Transverse colon (tissue), 4 donors: ENCODE data around the gene LMX1B. TPM values are rescaled to one million over a fixed set of nuclear protein-coding genes. Genes with fewer than 3 reads are reported as not detected.
A peak's percentile ranks its signal among the peaks of the same experiment; 100 is the strongest.

Source experiments
- DNase-seq: peaks from one replicate; pipeline ENCODE4 v3.0.0-alpha.2; 2019
- H3K27ac ChIP-seq, 4 donors: fragments of 200-600 bp; sonication (generic); 2 replicates each; pipeline ENCODE4 v1.5.1; 2016 to 2018; ENCODE audit warnings: inconsistent platforms in 4 of 4
- H3K27me3 ChIP-seq: fragments of 200-600 bp; sonication (generic); 2 replicates; pipeline ENCODE4 v1.5.1; 2017; ENCODE audit warnings: inconsistent platforms
- H3K36me3 ChIP-seq, 4 donors: fragments of 200-600 bp; sonication (generic); 2 replicates each; pipeline ENCODE4 v1.5.1; 2017 to 2019; ENCODE audit warnings: inconsistent platforms in 4 of 4
- H3K4me1 ChIP-seq, 4 donors: fragments of 200-600 bp; sonication (generic); 2 replicates each; pipeline ENCODE4 v1.5.1; 2017 to 2020; ENCODE audit warnings: inconsistent platforms in 4 of 4
- H3K4me3 ChIP-seq, 4 donors: fragments of 200-600 bp; sonication (generic); 1 replicate in 1 of 4; 2 replicates in 3 of 4; pipeline versions ENCODE4 v1.5.1 to v1.6.1; 2017 to 2019; ENCODE audit warnings: inconsistent platforms in 4 of 4
- H3K9me3 ChIP-seq, 2 donors: fragments of 200-600 bp; sonication (generic); 2 replicates each; pipeline ENCODE4 v1.5.1; 2017 to 2019; ENCODE audit warnings: inconsistent platforms in 2 of 2
- EP300 ChIP-seq: sonication (generic); formaldehyde crosslinking; IDR thresholded peaks from one replicate; pipeline ENCODE4 v1.6.1; 2017; ENCODE audit warnings: antibody characterized with exemption, low read depth
- POLR2A ChIP-seq: fragments of 450-650 bp; IDR thresholded peaks from one replicate; pipeline ENCODE4 v1.6.1; 2016; ENCODE audit warnings: antibody characterized with exemption, mild to moderate bottlenecking, moderate library complexity
- POLR2AphosphoS5 ChIP-seq, 3 donors: sonication (generic); formaldehyde crosslinking; IDR thresholded peaks; one replicate each; pipeline ENCODE4 v1.6.1; 2016; ENCODE audit warnings: antibody characterized with exemption in 3 of 3
- WGBS, 2 donors: methylation state at CpG; one replicate each; pipeline ENCODE4 v1.1.5; 2018; ENCODE audit warnings: low coverage in 1 of 2; 5-methylcytosine and 5-hydroxymethylcytosine counted together
- in situ Hi-C, 4 donors: fragments of 200-750 bp; cut with MboI; loops; one replicate each; pipeline versions ENCODE4 v1.15.0 to v1.15.1; 2017; ENCODE audit warnings: low sequenced_read_pairs in 3 of 4, low pct_ligation_motif_present in 1 of 4, low pct_unique_long_range_greater_than_20kb in 1 of 4
- intact Hi-C: fragments of 100-400 bp; cut with DNase I; formaldehyde crosslinking; loops from one replicate; pipeline ENCODE4 v1.15.1; 2023; ENCODE audit warnings: low total_unique reads
- total RNA-seq, 4 donors: library from RNA; depleted of rRNA; stranded (reverse); fragments of >200 nt; gene quantifications; one replicate each; pipeline ENCODE4 v1.1.0, GENCODE V29; 2016
- TF ChIP-seq, protein P1 (sequence below), 5 experiments: fragments of 200-600 bp in 3 of 5; fragments of 450-650 bp in 2 of 5; sonication (generic) in 3 of 5; IDR thresholded peaks; 1 replicate in 2 of 5; 2 replicates in 3 of 5; pipeline ENCODE4 v1.5.1; 2016 to 2017; ENCODE audit warnings: antibody characterized with exemption in 5 of 5, inconsistent platforms in 3 of 5, mild to moderate bottlenecking in 2 of 5, moderate library complexity in 1 of 5

Gene LMX1B
- total RNA-seq: under 1 TPM in 1 of 4 donors, not detected in 3; 0.64 TPM

DNA sequence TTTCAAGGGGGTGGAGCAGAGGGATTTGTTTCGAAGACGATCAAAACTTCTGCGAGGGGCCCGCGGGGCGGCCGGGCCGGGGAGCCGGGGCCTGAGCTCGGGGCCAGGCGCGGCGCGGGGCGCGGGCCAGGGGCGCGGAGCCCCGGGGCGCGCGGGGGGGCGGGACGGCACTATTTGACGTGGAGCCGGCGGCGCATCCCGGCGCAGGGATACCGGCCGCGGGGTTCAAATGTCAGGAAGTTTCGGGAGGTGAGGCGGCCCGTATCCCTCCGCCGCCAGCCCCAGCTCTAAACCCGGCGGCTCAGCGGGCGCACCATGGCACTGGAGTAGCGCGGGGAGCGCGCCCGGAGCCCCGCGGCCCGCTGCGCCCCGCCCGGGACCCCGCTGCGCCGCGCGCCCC, at the start of gene LMX1B:
LMX1B (plus strand) TSS at position 278 of the 400 bp plus-strand sequence. CDS start 522 bp downstream, outside the sequence.
- 15% methylated on average over 33 of the region's 58 CpGs; no CpG with 5 or more reads in 1 of the 2 donors for WGBS, 2 donors
- no peaks in the 10 kb centered on the region for H3K36me3 ChIP-seq
- TF ChIP-seq EP300 (no peak), POLR2AphosphoS5 (IDR thresholded peaks at IDR 0.05) (no peak), POLR2A (no peak)
- TF ChIP-seq, protein P1, sequence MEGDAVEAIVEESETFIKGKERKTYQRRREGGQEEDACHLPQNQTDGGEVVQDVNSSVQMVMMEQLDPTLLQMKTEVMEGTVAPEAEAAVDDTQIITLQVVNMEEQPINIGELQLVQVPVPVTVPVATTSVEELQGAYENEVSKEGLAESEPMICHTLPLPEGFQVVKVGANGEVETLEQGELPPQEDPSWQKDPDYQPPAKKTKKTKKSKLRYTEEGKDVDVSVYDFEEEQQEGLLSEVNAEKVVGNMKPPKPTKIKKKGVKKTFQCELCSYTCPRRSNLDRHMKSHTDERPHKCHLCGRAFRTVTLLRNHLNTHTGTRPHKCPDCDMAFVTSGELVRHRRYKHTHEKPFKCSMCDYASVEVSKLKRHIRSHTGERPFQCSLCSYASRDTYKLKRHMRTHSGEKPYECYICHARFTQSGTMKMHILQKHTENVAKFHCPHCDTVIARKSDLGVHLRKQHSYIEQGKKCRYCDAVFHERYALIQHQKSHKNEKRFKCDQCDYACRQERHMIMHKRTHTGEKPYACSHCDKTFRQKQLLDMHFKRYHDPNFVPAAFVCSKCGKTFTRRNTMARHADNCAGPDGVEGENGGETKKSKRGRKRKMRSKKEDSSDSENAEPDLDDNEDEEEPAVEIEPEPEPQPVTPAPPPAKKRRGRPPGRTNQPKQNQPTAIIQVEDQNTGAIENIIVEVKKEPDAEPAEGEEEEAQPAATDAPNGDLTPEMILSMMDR (IDR thresholded peaks at IDR 0.05): no peak
- H3K4me3 ChIP-seq: peak within 1 kb of the TSS in 2 of 4 donors; percentile 13 to 37
- no peak within 1 kb of the TSS for H3K27ac ChIP-seq
- in situ Hi-C loops (loop anchor here in 1 of 4 donors (25.0 kb wide), 1 partner anchor 174 kb away; no protein-coding TSS in a partner anchor), intact Hi-C loops (loop anchor here (10.0 kb wide), 1 partner anchor 161 kb away; no protein-coding TSS in a partner anchor)
- DNase-seq: peak; percentile 22
- H3K9me3 ChIP-seq: no peaks in the 10 kb centered on the region
- H3K27me3 ChIP-seq: peaks cover 94% of the 10 kb centered on the region
- peaks cover 6 to 55% (median 33%) of the 10 kb centered on the region in 4 donors for H3K4me1 ChIP-seq

DNA sequence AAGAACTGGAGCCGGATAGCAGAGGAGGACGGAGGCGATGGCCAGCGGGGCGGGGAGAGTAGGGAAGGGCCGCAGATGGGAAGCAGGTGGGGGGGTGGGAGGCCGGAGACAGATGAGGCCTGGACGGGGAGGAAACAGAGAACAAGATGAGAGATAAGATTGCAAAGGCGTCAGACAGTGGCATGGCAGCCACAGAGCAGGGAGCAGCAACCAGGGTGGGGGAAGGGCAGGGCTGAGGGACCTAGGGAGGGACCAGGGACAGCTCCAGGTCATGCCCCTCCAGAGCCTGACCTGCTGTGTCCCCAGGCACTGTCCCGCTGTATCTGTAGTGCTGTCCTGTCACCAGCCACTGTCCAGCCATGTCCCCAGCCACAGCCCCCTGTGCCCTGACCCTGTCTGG, 49.6 kb upstream of the LMX1B start:
- Histone ChIP-seq H3K4me3 (no peak overlapping the region), H3K27me3 (peaks cover 60% of the 10 kb centered on the region), H3K36me3 (no peaks in the 10 kb centered on the region), H3K4me1 (no peaks in the 10 kb centered on the region), H3K9me3 (no peaks in the 10 kb centered on the region), H3K27ac (no peak overlapping the region)
- in situ Hi-C loops: no loop called here
- intact Hi-C loops: no loop called here
- WGBS, 2 donors: 38 to 45% methylated on average over 4 to 10 of the region's 10 CpGs
- DNase-seq: no peak
- TF ChIP-seq, protein P1 (IDR thresholded peaks at IDR 0.05): no peak
- TF ChIP-seq POLR2AphosphoS5 (IDR thresholded peaks at IDR 0.05) (no peak), EP300 (no peak), POLR2A (no peak)

DNA sequence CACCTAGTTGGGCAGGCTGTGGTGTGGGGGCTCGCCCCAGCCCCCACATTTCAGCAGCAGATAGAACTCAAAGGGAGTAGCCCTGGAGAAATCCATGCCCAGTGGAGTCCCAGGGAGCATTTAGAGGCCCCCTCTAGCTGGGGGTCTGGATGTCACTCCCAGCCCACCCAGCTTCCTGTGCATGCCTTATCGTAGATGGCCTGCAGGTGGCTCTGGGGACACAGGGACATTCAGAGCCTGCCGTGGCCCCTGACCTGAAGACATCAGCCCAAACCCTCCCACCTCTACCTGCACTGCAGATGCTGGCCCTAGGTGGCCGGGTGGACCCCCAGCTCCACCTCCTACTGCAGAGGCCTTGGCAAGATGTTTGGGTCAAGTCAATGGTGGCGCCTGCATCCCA, 49.0 kb upstream of the LMX1B start:
- Histone ChIP-seq H3K36me3 (no peaks in the 10 kb centered on the region), H3K27ac (no peak overlapping the region), H3K9me3 (no peaks in the 10 kb centered on the region), H3K4me3 (no peak overlapping the region), H3K27me3 (peaks cover 54% of the 10 kb centered on the region), H3K4me1 (no peaks in the 10 kb centered on the region)
- intact Hi-C loops: no loop called here
- in situ Hi-C loops: no loop called here
- TF ChIP-seq POLR2A (no peak), POLR2AphosphoS5 (IDR thresholded peaks at IDR 0.05) (no peak), EP300 (no peak)
- TF ChIP-seq, protein P1 (IDR thresholded peaks at IDR 0.05): no peak
- DNase-seq: no peak
- 65 to 67% methylated on average over 1 to 4 of the region's 5 CpGs for WGBS, 2 donors

DNA sequence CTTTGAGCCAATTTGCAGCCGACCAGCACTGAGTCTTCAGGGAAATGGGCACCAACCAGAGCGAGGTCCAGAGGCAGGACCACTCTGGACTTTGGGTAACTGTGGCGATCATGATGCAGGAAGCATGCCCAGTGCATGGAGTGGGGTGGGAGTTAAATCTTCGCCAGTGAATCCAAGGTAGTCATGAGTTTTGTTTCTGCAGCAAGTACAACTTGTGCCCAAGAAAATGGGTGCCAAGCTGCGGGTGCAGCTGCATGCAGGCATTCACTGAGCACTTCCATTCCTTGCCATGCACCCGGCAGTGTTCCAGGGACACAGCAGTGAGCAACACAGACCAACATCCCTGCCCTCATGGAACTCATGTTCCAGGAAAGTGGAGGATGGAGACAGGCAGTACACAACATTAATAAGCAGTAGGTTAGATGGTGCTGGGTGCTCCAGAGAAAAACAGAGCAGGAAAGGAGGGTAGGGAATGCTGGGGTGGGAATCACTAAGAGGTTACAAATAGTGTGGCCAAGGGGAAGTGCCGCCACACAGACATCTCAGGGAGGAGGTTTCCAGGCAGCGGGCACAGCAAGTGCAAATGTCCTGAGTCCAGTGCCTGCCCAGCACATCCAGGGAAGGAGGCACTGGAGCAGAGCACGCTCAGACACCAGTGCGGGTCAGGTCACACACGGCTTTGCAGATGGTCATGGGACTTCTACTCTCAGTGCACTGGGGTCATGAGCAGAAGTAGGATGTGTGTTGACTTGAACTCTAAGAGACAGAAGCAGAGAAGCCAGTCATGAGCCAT, 48.2 kb upstream of the LMX1B start:
- in situ Hi-C loops: no loop called here
- DNase-seq: no peak
- no peaks in the 10 kb centered on the region for H3K36me3 ChIP-seq
- H3K4me3 ChIP-seq: no peak overlapping the region
- WGBS, 2 donors: 76 to 83% methylated on average over 5 to 11 of the region's 11 CpGs
- no peaks in the 10 kb centered on the region for H3K4me1 ChIP-seq
- no peak overlapping the region for H3K27ac ChIP-seq
- intact Hi-C loops: no loop called here
- H3K27me3 ChIP-seq: peaks cover 52% of the 10 kb centered on the region
- H3K9me3 ChIP-seq: no peaks in the 10 kb centered on the region
- TF ChIP-seq POLR2A: no peak
- TF ChIP-seq POLR2AphosphoS5 (IDR thresholded peaks at IDR 0.05): no peak
- no peak for TF ChIP-seq EP300
- TF ChIP-seq, protein P1 (IDR thresholded peaks at IDR 0.05): no peak
